GM12873 (cell line): ENCODE results near the gene OR2A14.

Experiments
- CTCF ChIP-seq: IDR thresholded peaks from 2 replicates; pipeline ENCODE4 v1.5.1; 2012; ENCODE audit warnings: low read depth, mild to moderate bottlenecking, moderate library complexity, low read length, control low read depth; ENCODE audit not compliant: insufficient read depth; ENCODE audit errors: missing control alignments

Gene OR2A14

GRCh38 chr7:144144426-144144825 lies 21.4 kb downstream of the OR2A14 start:
- TF ChIP-seq CTCF: no peak

- no peak for TF ChIP-seq CTCF
These were observed 25.4 kb downstream of the OR2A14 start for GRCh38 chr7:144148224-144148827.

- no peak for TF ChIP-seq CTCF
These were observed 35.9 kb downstream of the OR2A14 start for GRCh38 chr7:144158861-144159260.

- TF ChIP-seq CTCF: no peak
These were observed 41.8 kb downstream of the OR2A14 start for GRCh38 chr7:144164784-144165183.

- no peak for TF ChIP-seq CTCF
These were observed 51.6 kb downstream of the OR2A14 start for GRCh38 chr7:144174613-144175012.

- TF ChIP-seq CTCF: peak; percentile 50
These were observed 55.6 kb downstream of the OR2A14 start for GRCh38 chr7:144178380-144179164.
